Neural cell (in vitro differentiated cells): Measurements from ENCODE around the gene PCNX2.

ENCODE experiments used
- EZH2 ChIP-seq: fragments of 200-600, 300-800 bp; shearing (Covaris generic), sonication (generic); IDR thresholded peaks from 2 replicates; pipeline ENCODE4 v1.6.1; 2014; ENCODE audit warnings: antibody characterized with exemption, low read length, borderline replicate concordance, mild to moderate bottlenecking; ENCODE audit not compliant: insufficient read depth, poor library complexity, severe bottlenecking
- SMC3 ChIP-seq: fragments of 450-650 bp; conservative IDR thresholded peaks from 2 replicates; pipeline ENCODE4 v1.6.1; 2014; ENCODE audit warnings: antibody characterized with exemption, mild to moderate bottlenecking, moderate library complexity; ENCODE audit not compliant: poor library complexity
- TF ChIP-seq, protein P1 (sequence below): fragments of 450-650 bp; IDR thresholded peaks from 2 replicates; pipeline ENCODE4 v1.5.1; 2014; ENCODE audit warnings: antibody characterized with exemption, mild to moderate bottlenecking, moderate library complexity; ENCODE audit not compliant: poor library complexity, severe bottlenecking

DNA sequence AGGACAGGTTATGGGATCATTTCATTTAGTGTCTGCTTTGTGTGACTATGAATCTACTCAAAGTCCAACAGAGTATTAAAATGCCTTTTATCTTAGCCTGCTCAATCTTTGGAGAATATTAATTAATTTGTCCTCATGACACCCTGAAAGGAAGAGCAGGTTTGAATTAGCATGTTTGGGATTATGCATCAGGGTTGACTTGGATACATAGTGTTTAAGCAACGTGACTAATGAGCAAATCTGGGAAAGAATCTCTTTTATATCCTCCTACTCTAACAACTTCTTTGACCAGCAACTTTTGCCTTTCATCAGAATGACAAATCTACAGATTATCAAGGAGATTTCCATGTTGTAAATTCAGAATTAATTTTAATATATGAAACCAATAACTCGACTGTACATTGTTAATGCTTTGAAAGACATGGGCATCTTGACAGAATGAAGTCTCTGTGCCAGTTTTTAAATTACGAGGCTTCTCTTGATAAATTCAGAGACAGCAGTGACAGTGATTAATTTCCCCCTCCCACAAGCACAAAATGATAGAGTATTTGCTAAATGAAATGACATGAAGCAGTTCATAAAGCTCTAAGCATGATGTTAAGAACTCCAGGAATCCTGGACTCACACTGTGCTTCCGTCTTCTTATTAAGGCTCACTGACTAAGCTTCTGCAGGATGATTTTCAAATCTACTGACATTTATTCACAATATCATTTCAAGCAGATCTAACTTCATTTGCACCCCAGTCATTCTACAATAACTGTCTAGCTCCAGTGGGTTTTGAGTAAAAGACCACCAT is 156.5 kb downstream of the PCNX2 start:
- TF ChIP-seq, protein P1, sequence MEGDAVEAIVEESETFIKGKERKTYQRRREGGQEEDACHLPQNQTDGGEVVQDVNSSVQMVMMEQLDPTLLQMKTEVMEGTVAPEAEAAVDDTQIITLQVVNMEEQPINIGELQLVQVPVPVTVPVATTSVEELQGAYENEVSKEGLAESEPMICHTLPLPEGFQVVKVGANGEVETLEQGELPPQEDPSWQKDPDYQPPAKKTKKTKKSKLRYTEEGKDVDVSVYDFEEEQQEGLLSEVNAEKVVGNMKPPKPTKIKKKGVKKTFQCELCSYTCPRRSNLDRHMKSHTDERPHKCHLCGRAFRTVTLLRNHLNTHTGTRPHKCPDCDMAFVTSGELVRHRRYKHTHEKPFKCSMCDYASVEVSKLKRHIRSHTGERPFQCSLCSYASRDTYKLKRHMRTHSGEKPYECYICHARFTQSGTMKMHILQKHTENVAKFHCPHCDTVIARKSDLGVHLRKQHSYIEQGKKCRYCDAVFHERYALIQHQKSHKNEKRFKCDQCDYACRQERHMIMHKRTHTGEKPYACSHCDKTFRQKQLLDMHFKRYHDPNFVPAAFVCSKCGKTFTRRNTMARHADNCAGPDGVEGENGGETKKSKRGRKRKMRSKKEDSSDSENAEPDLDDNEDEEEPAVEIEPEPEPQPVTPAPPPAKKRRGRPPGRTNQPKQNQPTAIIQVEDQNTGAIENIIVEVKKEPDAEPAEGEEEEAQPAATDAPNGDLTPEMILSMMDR = no peak
- TF ChIP-seq EZH2 (no peak), SMC3 (no peak)
